ENCODE measurements around the gene MAG. TPM values are rescaled to one million over a fixed set of nuclear protein-coding genes. Genes with fewer than 3 reads are reported as not detected.

The MAG gene
- 0.15 TPM in 1 of 5 replicates, not detected in the others for total RNA-seq (2022; extraction: Qiagen RNA extraction)

GRCh38 chr19:35291916-35292315 is at the start of gene MAG:
MAG (plus strand) TSS chr19:35292161; CDS start chr19:35295409, 3,248 bp downstream.

GRCh38 chr19:35248310-35249145 is 43.4 kb upstream of the MAG start, which contains the start of gene LSR:
LSR (plus strand) TSS chr19:35249002; CDS start chr19:35249023, 21 bp downstream.

GRCh38 chr19:35268536-35269437 is 23.2 kb upstream of the MAG start, which contains the start of gene USF2:
USF2 (plus strand) TSS chr19:35268962; CDS start chr19:35269102, 140 bp downstream.

GRCh38 chr19:35328851-35329285 is 36.9 kb downstream of the MAG start, which contains the start of gene CD22:
CD22 (plus strand) TSS chr19:35329187; CDS start chr19:35332041, 2,854 bp downstream.

GRCh38 chr19:35347171-35347929 is 55.4 kb downstream of the MAG start, which contains the start of gene FFAR1:
FFAR1 (plus strand) TSS chr19:35347902; CDS start chr19:35351552, 3,650 bp downstream.

GRCh38 chr19:35357867-35358573 is 66.1 kb downstream of the MAG start, which contains the start of gene FFAR3:
FFAR3 (plus strand) TSS chr19:35358460; CDS start chr19:35358891, 431 bp downstream.

Other genes with a start within 250 kb of the MAG start
- 0.33 to 0.67 TPM (median 0.42 TPM) in 5 replicates for gene FXYD3, start 176.3 kb upstream of the MAG start, total RNA-seq (2022; extraction: Qiagen RNA extraction)
- 0.15 to 0.45 TPM (median 0.22 TPM) in 5 replicates for gene LGI4, start 157.1 kb upstream of the MAG start, total RNA-seq (2022; extraction: Qiagen RNA extraction)
- 0.22 to 0.33 TPM in 2 of 5 replicates, not detected in the others for gene FXYD1, start 153.3 kb upstream of the MAG start, total RNA-seq (2022; extraction: Qiagen RNA extraction)
- gene FXYD7, start 148.9 kb upstream of the MAG start, total RNA-seq (2022; extraction: Qiagen RNA extraction), result 0.14 to 0.19 TPM (median 0.17 TPM) in 3 of 5 replicates, not detected in the others
- gene FXYD5, start 137.4 kb upstream of the MAG start, total RNA-seq (2022; extraction: Qiagen RNA extraction), result 171 to 243 TPM (median 234 TPM) in 5 replicates
- not detected in 5 replicates for gene FAM187B, start 63.4 kb upstream of the MAG start, total RNA-seq (2022; extraction: Qiagen RNA extraction)
- 7.4 to 11.3 TPM (median 8.8 TPM) in 5 replicates for gene LSR, start 43.2 kb upstream of the MAG start, total RNA-seq (2022; extraction: Qiagen RNA extraction)
- 120 to 172 TPM (median 158 TPM) in 5 replicates for gene USF2, start 23.2 kb upstream of the MAG start, total RNA-seq (2022; extraction: Qiagen RNA extraction)
- gene HAMP, start 9.6 kb upstream of the MAG start, total RNA-seq (2022; extraction: Qiagen RNA extraction), result 0.03 to 0.13 TPM (median 0.08 TPM) in 3 of 5 replicates, not detected in the others
- 0.88 to 1.3 TPM (median 1.1 TPM) in 5 replicates for gene CD22, start 37.0 kb downstream of the MAG start, total RNA-seq (2022; extraction: Qiagen RNA extraction)
- 0.06 TPM in 1 of 5 replicates, not detected in the others for gene FFAR1, start 55.7 kb downstream of the MAG start, total RNA-seq (2022; extraction: Qiagen RNA extraction)
- gene FFAR3, start 66.3 kb downstream of the MAG start, total RNA-seq (2022; extraction: Qiagen RNA extraction), result 0.06 to 0.17 TPM in 2 of 5 replicates, not detected in the others
- not detected in 5 replicates for gene GPR42, start 78.9 kb downstream of the MAG start, total RNA-seq (2022; extraction: Qiagen RNA extraction)
- 0.03 to 0.06 TPM (median 0.04 TPM) in 4 of 5 replicates, not detected in the other for gene FFAR2, start 156.1 kb downstream of the MAG start, total RNA-seq (2022; extraction: Qiagen RNA extraction)
- gene KRTDAP, start 198.3 kb downstream of the MAG start, total RNA-seq (2022; extraction: Qiagen RNA extraction), result not detected in 5 replicates
- gene DMKN, start 221.5 kb downstream of the MAG start, total RNA-seq (2022; extraction: Qiagen RNA extraction), result 31.6 to 41.1 TPM (median 36.7 TPM) in 5 replicates
- gene SBSN, start 236.2 kb downstream of the MAG start, total RNA-seq (2022; extraction: Qiagen RNA extraction), result 2.9 to 4.4 TPM (median 3.9 TPM) in 5 replicates
- gene GAPDHS, start 241.3 kb downstream of the MAG start, total RNA-seq (2022; extraction: Qiagen RNA extraction), result 0.07 to 0.26 TPM (median 0.09 TPM) in 5 replicates

All from A549 treated with dexamethasone at 1 μM for 4 hours (cell line).